A549 treated with AZD2906 at 1 μM for 4 hours (cell line): ENCODE data around the gene AATK. TPM values are rescaled to one million over a fixed set of nuclear protein-coding genes. Genes with fewer than 3 reads are reported as not detected.

Experiments
- total RNA-seq: library from RNA; stranded (reverse); fragments of 200-300 nt; extraction: Qiagen RNA extraction; gene quantifications from 5 replicates; pipeline ENCODE4 v1.2.3, GENCODE V29; 2022

AATK gene, protein sequence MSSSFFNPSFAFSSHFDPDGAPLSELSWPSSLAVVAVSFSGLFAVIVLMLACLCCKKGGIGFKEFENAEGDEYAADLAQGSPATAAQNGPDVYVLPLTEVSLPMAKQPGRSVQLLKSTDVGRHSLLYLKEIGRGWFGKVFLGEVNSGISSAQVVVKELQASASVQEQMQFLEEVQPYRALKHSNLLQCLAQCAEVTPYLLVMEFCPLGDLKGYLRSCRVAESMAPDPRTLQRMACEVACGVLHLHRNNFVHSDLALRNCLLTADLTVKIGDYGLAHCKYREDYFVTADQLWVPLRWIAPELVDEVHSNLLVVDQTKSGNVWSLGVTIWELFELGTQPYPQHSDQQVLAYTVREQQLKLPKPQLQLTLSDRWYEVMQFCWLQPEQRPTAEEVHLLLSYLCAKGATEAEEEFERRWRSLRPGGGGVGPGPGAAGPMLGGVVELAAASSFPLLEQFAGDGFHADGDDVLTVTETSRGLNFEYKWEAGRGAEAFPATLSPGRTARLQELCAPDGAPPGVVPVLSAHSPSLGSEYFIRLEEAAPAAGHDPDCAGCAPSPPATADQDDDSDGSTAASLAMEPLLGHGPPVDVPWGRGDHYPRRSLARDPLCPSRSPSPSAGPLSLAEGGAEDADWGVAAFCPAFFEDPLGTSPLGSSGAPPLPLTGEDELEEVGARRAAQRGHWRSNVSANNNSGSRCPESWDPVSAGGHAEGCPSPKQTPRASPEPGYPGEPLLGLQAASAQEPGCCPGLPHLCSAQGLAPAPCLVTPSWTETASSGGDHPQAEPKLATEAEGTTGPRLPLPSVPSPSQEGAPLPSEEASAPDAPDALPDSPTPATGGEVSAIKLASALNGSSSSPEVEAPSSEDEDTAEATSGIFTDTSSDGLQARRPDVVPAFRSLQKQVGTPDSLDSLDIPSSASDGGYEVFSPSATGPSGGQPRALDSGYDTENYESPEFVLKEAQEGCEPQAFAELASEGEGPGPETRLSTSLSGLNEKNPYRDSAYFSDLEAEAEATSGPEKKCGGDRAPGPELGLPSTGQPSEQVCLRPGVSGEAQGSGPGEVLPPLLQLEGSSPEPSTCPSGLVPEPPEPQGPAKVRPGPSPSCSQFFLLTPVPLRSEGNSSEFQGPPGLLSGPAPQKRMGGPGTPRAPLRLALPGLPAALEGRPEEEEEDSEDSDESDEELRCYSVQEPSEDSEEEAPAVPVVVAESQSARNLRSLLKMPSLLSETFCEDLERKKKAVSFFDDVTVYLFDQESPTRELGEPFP (N-terminal part only)
- 0.40 to 0.85 TPM (median 0.55 TPM) in 5 replicates for total RNA-seq

DNA sequence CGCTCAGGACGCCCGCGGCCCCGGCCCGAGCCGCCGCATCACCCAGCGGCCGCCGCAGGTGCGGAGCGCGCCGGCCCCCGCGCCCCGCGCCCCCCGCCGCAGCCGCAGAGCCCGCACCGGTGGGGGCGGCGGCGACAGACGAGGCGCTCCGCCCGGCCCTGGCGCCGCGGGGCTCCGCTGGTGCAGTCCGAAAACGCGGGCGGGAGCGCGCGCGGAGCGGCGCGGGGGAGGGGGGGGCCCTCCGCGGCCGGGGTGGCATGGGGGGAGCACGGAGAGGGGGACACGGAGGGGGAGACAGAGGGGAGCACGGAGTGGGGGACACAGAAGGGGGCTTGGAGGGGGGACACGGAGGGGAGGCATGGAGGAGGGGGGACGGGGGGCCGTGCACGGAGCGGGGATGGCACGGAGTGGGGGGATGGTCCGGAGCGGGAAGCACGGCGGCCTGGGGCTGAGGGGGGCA, at the start of gene AATK:
Gene AATK (minus strand): TSS at position 189 of the 460 bp plus-strand sequence. CDS start 229 bp downstream, outside the sequence.

DNA sequence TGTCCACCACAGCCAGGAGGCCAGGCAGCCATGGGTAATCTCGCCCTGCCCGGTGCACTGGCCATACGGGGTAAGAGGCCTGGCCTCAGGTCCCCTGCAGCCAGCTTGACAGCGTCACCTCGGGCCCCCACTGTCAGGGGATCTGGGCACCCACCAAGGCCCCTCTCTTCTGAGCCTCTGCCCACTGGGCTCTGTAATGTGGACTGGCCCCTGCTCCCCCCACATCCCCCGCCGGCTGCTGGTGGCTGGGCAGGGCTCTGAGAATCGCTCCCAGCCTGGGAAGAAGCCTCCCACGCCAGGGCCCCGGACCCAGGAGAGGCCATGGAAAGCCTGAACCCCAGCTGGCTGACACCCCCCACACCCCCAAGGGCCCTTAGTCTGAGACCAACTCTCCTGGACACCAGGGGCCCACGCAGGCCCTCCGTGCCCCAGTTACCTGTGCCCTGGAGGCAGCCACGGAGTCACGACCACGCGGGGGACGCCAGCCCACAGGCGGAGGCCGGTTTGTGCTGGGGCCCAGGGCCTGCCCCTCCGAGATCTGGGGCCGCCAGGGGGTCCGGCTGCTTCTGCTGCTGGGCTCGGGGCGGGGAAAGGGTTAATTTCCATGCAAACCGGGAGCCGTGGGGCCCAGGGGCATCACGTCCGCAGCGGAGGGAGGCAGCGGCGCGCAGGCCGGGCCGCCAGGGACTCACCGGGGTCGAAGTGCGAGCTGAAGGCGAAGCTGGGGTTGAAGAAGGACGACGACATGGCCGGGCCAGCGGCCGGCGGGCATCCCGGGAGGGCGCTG, 582 bp downstream of the AATK start, which contains the start of gene PVALEF:
Gene PVALEF (plus strand): TSS at position 262 of the 787 bp plus-strand sequence. CDS start 15,720 bp downstream, outside the sequence.

Other genes starting within 250 kb of the AATK start
- 32.3 to 38.7 TPM (median 36.4 TPM) in 5 replicates for gene CHMP6, start 174.4 kb downstream of the AATK start, total RNA-seq
- 123 to 150 TPM (median 144 TPM) in 5 replicates for gene BAIAP2, start 131.1 kb downstream of the AATK start, total RNA-seq
- gene PVALEF, start 714 bp downstream of the AATK start, total RNA-seq, result not detected in 5 replicates
- 6.5 to 9.7 TPM (median 8.0 TPM) in 5 replicates for gene CEP131, start 56.7 kb upstream of the AATK start, total RNA-seq
- gene TEPSIN, start 72.8 kb upstream of the AATK start, total RNA-seq, result 16.8 to 29.6 TPM (median 28.7 TPM) in 5 replicates
- 82.9 to 251 TPM (median 214 TPM) in 5 replicates for gene NDUFAF8, start 73.1 kb upstream of the AATK start, total RNA-seq
- 50.9 to 75.9 TPM (median 72.2 TPM) in 5 replicates for gene SLC38A10, start 129.1 kb upstream of the AATK start, total RNA-seq
- gene BAHCC1, start 229.2 kb upstream of the AATK start, total RNA-seq, result 6.7 to 10.0 TPM (median 8.0 TPM) in 5 replicates